Right lung (tissue), 5 donors: Measurements from ENCODE around the gene PRKCE. TPM values are rescaled to one million over a fixed set of nuclear protein-coding genes. Genes with fewer than 3 reads are reported as not detected.

ENCODE experiments used
- DNase-seq, 2 donors: peaks; one replicate each; pipeline ENCODE4 v3.0.0-alpha.2; 2013
- polyA plus RNA-seq, 5 donors: library from polyadenylated mRNA; unstranded; fragments of 120-200 nt; gene quantifications; one replicate each; pipeline versions ENCODE4 v1.2.1 to v1.2.3, GENCODE V29; 2013; ENCODE audit warnings: inconsistent platforms in 1 of 5, low replicate concordance in 1 of 5; ENCODE audit not compliant: insufficient read length in 5 of 5, insufficient read depth in 1 of 5

The PRKCE gene
- polyA plus RNA-seq, 5 donors, result 12.5 to 14.5 (median 12.8) TPM

DNA sequence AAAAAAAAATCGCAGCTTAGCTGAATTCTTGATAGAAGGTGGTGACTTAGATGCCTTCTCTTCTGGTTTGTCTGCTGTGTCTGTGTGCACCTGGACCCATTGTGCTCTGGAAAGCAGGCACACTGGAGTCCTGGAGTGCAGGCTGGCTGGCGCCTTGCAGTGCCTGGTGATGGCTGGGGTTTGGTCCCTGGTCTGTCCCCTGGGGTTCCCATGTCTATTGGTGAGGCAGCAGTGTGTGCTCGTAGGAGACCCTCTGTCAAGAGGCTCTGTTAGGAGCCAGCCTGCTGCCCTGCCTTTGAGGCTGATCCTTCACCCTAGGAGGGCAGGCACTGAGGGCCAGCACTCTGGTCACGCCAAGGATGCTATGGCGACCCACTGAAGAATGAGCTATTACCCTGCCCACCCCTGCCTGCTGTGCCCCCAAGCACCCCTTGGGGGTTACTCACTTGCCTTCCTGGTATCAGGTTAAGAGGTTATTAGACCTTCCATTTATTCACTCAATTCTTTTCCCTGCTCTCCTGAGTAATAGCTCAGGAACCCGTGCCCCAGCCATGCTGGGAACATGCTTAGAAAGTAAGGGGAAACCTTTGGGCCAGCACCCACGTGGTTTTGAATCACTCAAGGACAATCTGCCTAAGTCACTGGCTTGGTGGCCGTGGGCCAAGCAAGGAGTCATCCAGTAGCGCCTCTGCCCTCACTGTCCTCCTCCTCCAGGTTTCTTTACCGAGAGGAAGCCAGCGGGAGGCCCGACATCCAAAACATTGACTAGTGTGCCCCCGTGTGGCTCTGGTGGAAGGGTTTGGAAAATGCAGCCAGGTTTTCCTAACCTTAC is 284.5 kb downstream of the PRKCE start:
- DNase-seq, result peak; percentile 72 to 81

GRCh38 chr2:45936623-45936979 is 285.1 kb downstream of the PRKCE start:
- no peak for DNase-seq

DNA sequence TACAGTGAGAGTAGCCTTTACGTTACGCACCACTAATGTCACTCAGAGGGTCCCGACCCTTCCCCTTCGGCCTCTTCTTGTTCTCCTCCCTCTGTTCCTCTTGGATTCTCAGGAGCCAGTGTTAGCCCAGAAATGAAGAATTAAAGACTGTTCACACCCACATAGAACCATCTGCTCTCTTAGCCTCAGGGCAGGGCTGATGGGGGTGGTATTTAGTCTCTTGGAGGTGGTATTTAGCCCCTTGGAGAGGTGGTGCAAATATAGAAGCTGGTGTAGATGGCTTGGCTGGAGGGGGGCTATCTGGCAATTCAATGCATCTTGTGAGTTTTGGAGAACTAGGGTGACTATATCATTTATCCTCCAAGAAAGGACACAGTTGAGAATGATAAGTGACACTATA is 286.5 kb downstream of the PRKCE start:
- no peak for DNase-seq

- peak; percentile 78 to 80 for DNase-seq
Measured at GRCh38 chr2:45938649-45939511, 287.4 kb downstream of the PRKCE start.

DNA sequence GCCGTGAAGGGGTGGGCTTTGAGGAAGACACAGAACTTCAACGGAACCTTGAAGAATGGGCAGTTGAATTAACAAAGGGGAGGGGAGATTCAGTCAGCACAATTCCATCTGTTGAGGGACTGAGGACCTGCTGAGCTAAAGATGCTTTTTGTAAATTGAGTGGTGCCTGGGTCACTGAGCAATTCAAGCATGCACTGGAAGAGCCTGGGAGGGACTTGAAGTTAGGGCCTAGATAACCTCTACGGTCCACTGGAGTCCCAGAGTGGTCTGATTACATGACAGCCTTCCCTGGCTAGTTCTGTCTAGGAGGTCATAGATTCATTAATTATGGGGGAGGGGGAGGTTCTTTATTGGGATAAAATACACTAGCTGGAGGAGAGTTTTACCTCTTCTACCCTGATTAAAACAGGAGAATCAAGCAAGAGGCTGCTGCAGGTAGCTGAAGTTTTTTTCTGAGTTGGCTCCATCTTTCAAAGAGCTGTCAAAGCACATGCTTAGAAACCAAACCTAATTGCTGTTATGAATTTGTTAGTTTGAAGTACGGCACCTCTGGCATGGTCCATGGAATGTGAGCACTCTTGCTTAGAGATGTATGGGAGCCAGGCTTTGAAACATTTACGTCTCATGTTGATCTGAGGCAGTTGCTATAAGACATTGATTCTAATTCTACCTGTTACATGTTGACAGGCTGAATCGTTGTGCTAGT is 290.2 kb downstream of the PRKCE start:
- DNase-seq, result no peak

DNA sequence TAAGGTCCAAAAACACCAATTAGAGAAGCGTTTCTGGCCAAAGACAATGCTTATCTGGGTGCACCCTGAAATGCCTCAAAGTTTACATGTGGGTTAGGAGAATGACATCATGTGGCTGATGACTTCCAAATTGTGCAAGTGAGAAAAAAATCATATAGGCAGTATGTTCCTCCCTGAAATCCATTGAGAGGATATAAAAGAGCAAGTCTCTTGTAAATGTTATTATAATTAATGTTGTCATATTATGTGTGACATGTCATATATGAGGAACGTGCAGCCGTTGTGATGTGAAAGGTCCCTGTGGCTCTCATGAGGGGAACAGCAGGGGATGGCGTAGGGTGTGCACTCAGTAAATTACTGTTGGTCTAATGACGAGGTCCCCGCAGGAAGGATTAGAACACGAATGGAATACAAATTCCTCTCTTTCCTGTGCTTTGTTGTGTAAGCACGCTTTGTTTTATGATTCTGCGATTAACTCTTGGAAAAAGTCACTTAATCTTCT is 290.8 kb downstream of the PRKCE start:
- no peak for DNase-seq

DNA sequence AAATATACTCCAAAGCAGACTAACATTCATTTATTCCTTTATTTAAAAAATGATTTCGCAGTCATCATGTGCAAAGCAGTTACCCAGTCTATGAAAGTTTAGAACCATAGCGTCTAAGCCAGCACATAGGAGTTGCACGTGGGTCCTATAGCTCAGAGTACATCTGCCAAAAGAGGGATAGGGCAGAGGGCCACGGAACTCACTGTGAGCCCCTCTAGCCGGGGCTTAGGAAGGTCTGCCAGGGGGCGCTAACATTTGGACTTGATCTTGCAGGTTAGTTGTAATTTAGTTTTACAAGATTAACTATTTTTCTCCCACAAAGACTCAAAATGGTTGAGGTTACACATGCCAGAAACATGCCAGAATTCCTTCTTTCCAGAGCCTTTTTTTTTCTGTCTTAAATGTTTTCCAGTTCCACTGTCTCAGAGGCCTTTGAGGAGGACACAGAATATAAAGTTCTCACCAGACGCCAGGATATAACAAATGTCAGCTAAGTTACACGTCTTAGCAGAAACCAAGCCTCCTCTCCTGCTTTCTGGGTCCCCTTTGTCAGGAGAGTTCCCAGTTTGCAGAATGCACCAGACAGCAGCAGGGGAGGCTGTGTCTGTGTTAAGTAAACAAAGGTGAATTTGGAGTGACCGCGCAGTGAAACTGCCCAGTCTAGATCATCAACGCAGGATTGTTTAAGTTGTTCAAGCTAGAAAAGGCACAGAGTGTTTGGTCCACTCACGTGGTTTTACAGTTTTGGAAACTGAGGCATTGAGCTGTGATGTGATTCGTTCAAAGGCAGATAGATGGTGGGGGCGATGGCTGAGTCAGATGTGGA is 292.0 kb downstream of the PRKCE start:
- no peak for DNase-seq

- DNase-seq, result no peak
Measured at GRCh38 chr2:45944074-45944473, 292.6 kb downstream of the PRKCE start.

DNA sequence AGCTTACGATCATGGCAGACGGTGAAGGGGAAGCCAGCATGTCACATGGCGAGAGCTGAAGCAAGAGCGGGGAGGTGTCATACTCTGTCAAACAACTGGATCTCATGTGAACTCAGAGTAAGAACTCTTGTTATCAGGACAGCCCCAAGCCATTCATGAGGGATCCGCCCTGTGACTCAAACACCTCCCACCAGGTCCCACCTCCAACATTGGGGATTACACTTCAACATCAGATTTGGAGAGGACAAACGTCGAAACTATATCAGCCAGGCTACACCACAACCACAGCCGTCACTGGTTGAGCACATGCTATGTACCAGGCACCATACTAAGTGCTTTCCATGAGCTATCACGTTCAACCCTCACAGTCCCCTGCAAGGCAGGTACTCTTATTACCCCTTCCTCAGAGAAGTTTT is 293.8 kb downstream of the PRKCE start:
- DNase-seq, result no peak

DNA sequence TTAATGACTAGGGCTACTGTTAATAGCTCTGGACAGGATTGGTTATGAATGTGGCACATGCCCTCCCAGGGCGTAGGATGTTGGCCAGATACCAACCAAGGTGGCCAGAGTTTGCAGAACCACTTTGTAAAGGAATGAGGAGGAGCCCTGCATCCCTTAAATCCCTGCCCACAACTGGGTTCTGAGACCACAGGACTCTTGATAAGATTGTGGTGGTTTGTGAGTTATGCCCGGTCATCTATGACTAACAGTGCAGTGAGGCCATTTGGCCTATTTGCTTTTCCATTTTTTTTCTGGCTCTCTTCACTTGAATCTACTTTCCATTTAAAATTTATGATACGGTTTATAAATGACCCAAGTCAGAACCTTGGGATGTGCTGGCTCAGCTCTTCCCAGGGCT is 294.5 kb downstream of the PRKCE start:
- no peak for DNase-seq

- DNase-seq, result no peak
Measured at GRCh38 chr2:45950606-45951005, 299.1 kb downstream of the PRKCE start.

DNA sequence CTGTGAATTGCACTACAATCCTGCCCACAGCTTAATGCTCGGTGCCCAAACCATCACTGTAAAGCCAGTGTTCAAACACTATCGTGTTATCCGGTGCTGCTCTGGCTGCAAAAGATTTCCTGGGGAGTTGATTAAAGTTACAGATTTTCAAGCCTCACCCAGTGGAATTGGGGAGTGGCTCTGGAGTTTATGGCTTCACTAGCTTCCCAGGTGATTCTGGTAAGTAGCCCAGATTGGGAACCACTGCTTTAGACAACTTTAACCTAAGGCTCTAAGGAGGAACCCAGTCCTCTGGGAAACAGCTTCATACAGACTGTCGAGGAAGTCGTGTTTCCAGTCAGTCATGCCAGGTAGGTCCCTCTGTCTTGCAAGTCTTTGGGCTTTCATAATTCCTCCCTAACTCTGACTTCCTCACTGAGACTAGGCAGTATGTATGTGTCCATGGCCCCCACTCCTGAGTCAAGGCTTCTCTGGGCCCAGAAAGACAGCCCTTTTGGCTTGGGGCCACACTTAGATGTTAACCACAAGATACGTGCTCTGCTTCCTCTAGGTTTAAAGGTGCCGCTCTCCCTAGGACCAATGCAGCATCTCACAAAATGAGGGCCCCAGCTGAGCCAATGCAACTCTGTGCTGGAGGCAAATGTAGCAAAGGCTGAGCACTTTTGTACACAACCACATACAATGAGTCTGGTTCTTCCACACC is 299.7 kb downstream of the PRKCE start:
- no peak for DNase-seq

DNA sequence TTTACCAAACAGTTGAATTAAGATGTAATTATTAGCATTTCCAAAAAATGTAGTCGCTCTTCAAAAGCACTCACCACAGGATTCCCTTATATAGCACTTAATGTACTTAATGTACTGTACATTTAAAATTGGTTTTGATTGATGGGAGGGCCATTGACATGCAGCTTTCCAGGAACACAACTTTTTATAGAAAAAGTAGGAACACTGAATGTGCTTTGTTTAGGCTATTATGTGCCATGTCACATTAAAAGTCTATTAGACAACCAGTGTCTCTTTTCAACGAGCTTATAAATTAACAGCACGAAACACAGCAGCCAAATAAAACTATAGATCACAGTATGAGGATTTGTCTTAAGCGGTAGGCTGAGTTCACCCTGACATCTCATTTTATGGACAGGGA is 301.1 kb downstream of the PRKCE start:
- no peak for DNase-seq

DNA sequence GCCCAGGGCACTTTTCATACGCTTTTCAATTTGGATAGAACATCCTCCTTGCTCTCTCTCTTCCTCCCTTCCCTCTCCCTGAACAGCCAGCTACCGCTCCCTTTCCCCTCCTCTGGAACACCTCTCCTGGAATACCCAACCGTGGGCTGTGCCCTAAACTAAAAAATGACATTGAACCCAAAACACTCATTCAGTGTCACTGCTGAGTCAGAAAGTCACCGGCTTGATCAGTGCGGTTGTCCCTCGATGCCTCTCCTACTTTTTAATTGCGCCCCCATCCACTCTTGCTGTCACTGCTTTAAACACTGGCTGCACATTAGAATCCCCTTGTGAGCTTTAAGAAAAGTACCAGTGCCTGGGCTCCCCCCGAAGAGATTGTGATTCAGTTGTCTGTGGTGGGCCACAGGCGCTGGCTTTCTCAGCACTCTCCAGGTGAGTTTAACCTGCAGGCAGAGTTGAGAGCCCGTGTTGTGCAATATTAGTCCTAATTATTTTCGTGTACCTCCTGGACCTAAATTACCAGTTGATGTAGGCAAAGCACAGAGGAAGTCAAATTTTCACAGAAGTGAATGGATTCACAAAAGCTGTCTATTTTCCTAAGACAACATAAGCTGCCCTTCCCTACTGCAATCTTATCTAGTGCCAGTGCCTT is 302.0 kb downstream of the PRKCE start:
- DNase-seq, result no peak

DNA sequence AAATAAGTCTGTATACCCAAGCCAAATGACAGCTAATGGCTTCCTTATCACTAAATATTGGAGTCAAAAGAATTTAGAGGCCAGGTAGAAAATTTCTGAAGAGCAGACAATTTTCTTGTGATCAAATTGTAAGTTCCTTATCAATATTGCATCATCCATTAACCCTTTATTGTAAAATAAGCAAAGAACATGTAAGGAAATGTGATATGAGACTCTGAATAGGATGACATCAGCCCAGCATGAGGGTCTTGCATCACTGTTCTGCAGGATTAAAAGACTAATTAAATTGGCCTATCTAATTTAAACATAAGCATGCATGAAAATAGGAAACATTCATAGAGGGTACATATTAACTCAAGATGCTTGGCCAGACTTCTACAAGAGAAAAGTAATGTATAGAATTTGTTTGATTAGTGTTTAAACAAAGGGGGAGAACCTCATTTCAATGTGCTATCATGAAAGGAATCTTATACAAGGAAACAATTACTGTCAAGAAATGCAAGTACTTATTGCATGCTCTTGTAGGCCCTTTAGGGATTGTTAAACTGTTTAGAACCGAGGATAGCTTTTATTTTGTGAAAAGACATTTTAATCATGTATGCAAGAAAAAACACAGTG is 302.9 kb downstream of the PRKCE start:
- DNase-seq, result no peak

GRCh38 chr2:45957533-45958227 is 306.2 kb downstream of the PRKCE start:
- DNase-seq, result no peak

DNA sequence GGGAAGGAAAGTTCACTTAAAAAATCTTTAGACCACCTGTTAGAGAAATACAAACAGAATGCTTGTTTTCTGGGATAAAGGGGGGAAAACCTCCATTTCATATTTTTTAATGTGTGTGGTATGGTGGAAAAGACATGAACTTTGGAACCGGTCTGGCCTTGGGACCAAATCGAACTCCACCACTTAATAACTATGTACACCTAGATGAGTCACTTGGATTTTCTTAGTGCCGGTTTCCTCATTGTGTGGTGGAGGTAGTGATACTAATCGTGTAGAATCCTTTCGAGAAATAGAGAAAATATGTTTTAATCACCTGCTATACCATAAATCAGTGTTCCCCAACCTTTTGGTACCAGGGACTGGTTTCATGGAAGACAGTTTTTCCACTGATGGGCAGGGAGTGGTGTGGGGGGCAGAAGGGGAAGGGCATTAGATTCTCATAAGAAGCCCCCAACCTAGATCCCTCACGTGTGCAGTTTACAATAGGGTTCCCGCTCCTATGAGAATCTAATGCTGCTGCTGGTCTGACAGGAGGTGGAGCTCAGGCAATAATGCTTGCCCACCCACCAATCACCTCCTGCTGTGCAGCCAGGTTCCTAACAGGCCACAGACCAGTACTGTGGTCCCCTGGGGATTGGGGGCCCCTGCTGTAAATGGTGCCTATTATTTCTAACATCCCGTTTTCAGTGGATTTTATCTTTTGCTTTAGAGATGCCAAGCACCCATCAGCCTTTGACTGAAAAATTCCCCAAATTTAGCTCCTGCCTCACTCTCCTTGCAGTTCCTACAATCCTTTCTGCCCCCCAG is 308.8 kb downstream of the PRKCE start:
- no peak for DNase-seq
